Kidney epithelial cell (primary cell): ENCODE data around the gene MRPL39. TPM values are rescaled to one million over a fixed set of nuclear protein-coding genes. Genes with fewer than 3 reads are reported as not detected.

Experiments used
- DNase-seq: peaks from one replicate; pipeline ENCODE4 v3.0.0-alpha.2; 2010; ENCODE audit warnings: low read depth
- H3K27me3 ChIP-seq: 2 replicates; pipeline ENCODE4 v1.6.0; 2011; ENCODE audit warnings: low read length; ENCODE audit not compliant: control insufficient read depth, insufficient read depth
- H3K36me3 ChIP-seq: 2 replicates; pipeline ENCODE4 v1.5.1; 2011; ENCODE audit warnings: low read length; ENCODE audit not compliant: control insufficient read depth, insufficient read depth
- H3K4me3 ChIP-seq: 2 replicates; pipeline ENCODE4 v1.5.1; 2011; ENCODE audit warnings: low read depth, mild to moderate bottlenecking, control low read depth, low read length
- CTCF ChIP-seq: IDR thresholded peaks from 2 replicates; pipeline ENCODE4 v1.5.1; 2011; ENCODE audit warnings: mild to moderate bottlenecking, moderate library complexity, low read length, control low read depth, inconsistent platforms; ENCODE audit not compliant: insufficient read depth, poor library complexity, severe bottlenecking
- total RNA-seq: library from RNA; depleted of rRNA; stranded (reverse); fragments of >200 nt; gene quantifications from 2 replicates; pipeline ENCODE4 v1.2.3, GENCODE V29; 2015

Gene MRPL39
- 21.8 and 27.9 TPM in 2 replicates for total RNA-seq

GRCh38 chr21:25607151-25608043 is at the start of gene MRPL39:
Gene MRPL39 (minus strand): TSS chr21:25607481. CDS start chr21:25607475, 6 bp downstream.
- H3K27me3 ChIP-seq, result no peaks in the 10 kb centered on the region
- H3K36me3 ChIP-seq, result no peaks in the 10 kb centered on the region
- TF ChIP-seq CTCF, result peak; percentile 74
- peak within 1 kb of the TSS; percentile 59 for H3K4me3 ChIP-seq
- DNase-seq, result peak; percentile 44

- no peak for DNase-seq
- TF ChIP-seq CTCF, result no peak
- no peak overlapping the region for H3K4me3 ChIP-seq
- no peaks in the 10 kb centered on the region for H3K27me3 ChIP-seq
- no peaks in the 10 kb centered on the region for H3K36me3 ChIP-seq
Measured at GRCh38 chr21:25656412-25656811, 49.1 kb upstream of the MRPL39 start.

- TF ChIP-seq CTCF, result no peak
- no peak for DNase-seq
Measured at GRCh38 chr21:25649146-25649545, 41.9 kb upstream of the MRPL39 start.

GRCh38 chr21:25647647-25648046 is 40.4 kb upstream of the MRPL39 start:
- Histone ChIP-seq H3K4me3 (no peak overlapping the region), H3K36me3 (no peaks in the 10 kb centered on the region), H3K27me3 (no peaks in the 10 kb centered on the region)
- TF ChIP-seq CTCF, result no peak
- DNase-seq, result no peak

More at GRCh38 chr21:25649146-25649545, 41.9 kb upstream of the MRPL39 start:
- H3K36me3 ChIP-seq, result no peaks in the 10 kb centered on the region
- H3K27me3 ChIP-seq, result no peaks in the 10 kb centered on the region
- H3K4me3 ChIP-seq, result no peak overlapping the region

- H3K4me3 ChIP-seq, result no peak overlapping the region
- no peaks in the 10 kb centered on the region for H3K27me3 ChIP-seq
- no peaks in the 10 kb centered on the region for H3K36me3 ChIP-seq
- DNase-seq, result no peak
- no peak for TF ChIP-seq CTCF
Measured at GRCh38 chr21:25646474-25646873, 39.2 kb upstream of the MRPL39 start.
